Calu3 (cell line): ENCODE measurements around the gene LRRC73. TPM values are rescaled to one million over a fixed set of nuclear protein-coding genes. Genes with fewer than 3 reads are reported as not detected.
"Not testable (repeated sequence)": the region's sequence is repeated elsewhere in the genome, so short reads cannot be mapped to it uniquely, and the experiment has no call there.

Source experiments
- Bru-seq: library from RNA; stranded (reverse); fragments of 400-500 nt; gene quantifications from one replicate; lab custom pipeline; 2021; lab: Mats Ljungman, UMichigan
- BruChase-seq, 2 experiments: library from RNA; stranded (reverse); fragments of 400-500 nt; gene quantifications; one replicate each; lab custom pipeline; 2021; lab: Mats Ljungman, UMichigan
- BruUV-seq: library from RNA; stranded (reverse); fragments of 400-500 nt; replicated peaks from 2 replicates; lab custom pipeline; 2021; lab: Mats Ljungman, UMichigan
- CTCF ChIA-PET: fragments of 300-600 bp; sonication (Branson Sonifier 250); formaldehyde crosslinking; loops from one replicate; lab custom pipeline; 2022; ENCODE audit warnings: antibody characterized with exemption; lab: Charles Lee
- DNase-seq: peaks from one replicate; pipeline ENCODE4 v3.0.0; 2022
- H3K27ac Mint-ChIP-seq: one replicate; pipeline ENCODE4 v1.8.0; 2022; ENCODE audit warnings: mixed read lengths; ENCODE audit not compliant: unreplicated experiment
- H3K27me3 Mint-ChIP-seq: one replicate; pipeline ENCODE4 v1.8.0; 2022; ENCODE audit warnings: mixed read lengths; ENCODE audit not compliant: unreplicated experiment
- H3K36me3 Mint-ChIP-seq: one replicate; pipeline ENCODE4 v1.8.0; 2022; ENCODE audit warnings: mild to moderate bottlenecking, moderate library complexity, mixed read lengths; ENCODE audit not compliant: insufficient read depth, unreplicated experiment
- H3K4me1 Mint-ChIP-seq: one replicate; pipeline ENCODE4 v1.8.0; 2022; ENCODE audit warnings: mild to moderate bottlenecking, low read depth, mixed read lengths; ENCODE audit not compliant: unreplicated experiment
- H3K4me3 Mint-ChIP-seq: one replicate; pipeline ENCODE4 v1.8.0; 2022; ENCODE audit warnings: mild to moderate bottlenecking, low read depth, moderate library complexity, mixed read lengths; ENCODE audit not compliant: unreplicated experiment
- H3K9me3 Mint-ChIP-seq: one replicate; pipeline ENCODE4 v1.8.0; 2022; ENCODE audit warnings: low read depth, mixed read lengths; ENCODE audit not compliant: unreplicated experiment
- intact Hi-C: fragments of 100-400 bp; cut with micrococcal nuclease; formaldehyde crosslinking; loops from one replicate; pipeline ENCODE4 v1.10.0; 2022; ENCODE audit not compliant: unreplicated experiment
- long read RNA-seq: library from polyadenylated mRNA; stranded (forward); transcript quantifications from one replicate; pipeline ENCODE4 v2.0.0, GENCODE V29; 2022
- total RNA-seq: library from RNA; stranded (reverse); gene quantifications from 2 replicates; pipeline ENCODE4 v1.2.3, GENCODE V29; 2022
- TF ChIP-seq, protein P1 (sequence below): fragments of 200-600 bp; IDR thresholded peaks from one replicate; pipeline ENCODE4 v1.8.0; 2022; ENCODE audit warnings: antibody characterized with exemption; ENCODE audit not compliant: unreplicated experiment

LRRC73 gene
- total RNA-seq = 0.47 and 0.50 TPM in 2 replicates
- percentile 15 among the genes with signal in this experiment for Bru-seq, nascent RNA
- percentile 21 among the genes with signal in this experiment for BruChase-seq, experiment 1, labeled RNA remaining after a 6-hour chase
- BruChase-seq, experiment 2, labeled RNA remaining after a 2-hour chase = percentile 13 among the genes with signal in this experiment
- long read RNA-seq = 0 reads

GRCh38 chr6:43509984-43510826 is at the start of gene LRRC73:
TSS of gene LRRC73 (minus strand) at chr6:43510346. CDS start at chr6:43509785, 561 bp downstream.
- no TSS peak for BruUV-seq
- DNase-seq = peak; percentile 96
- Mint-ChIP-seq H3K9me3 (no peaks in the 10 kb centered on the region), H3K27me3 (peaks cover 27% of the 10 kb centered on the region), H3K27ac (peak within 1 kb of the TSS; percentile 86), H3K36me3 (peaks cover 64% of the 10 kb centered on the region), H3K4me3 (peak within 1 kb of the TSS; percentile 73), H3K4me1 (peaks cover 21% of the 10 kb centered on the region)
- TF ChIP-seq, protein P1, sequence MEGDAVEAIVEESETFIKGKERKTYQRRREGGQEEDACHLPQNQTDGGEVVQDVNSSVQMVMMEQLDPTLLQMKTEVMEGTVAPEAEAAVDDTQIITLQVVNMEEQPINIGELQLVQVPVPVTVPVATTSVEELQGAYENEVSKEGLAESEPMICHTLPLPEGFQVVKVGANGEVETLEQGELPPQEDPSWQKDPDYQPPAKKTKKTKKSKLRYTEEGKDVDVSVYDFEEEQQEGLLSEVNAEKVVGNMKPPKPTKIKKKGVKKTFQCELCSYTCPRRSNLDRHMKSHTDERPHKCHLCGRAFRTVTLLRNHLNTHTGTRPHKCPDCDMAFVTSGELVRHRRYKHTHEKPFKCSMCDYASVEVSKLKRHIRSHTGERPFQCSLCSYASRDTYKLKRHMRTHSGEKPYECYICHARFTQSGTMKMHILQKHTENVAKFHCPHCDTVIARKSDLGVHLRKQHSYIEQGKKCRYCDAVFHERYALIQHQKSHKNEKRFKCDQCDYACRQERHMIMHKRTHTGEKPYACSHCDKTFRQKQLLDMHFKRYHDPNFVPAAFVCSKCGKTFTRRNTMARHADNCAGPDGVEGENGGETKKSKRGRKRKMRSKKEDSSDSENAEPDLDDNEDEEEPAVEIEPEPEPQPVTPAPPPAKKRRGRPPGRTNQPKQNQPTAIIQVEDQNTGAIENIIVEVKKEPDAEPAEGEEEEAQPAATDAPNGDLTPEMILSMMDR = no peak
- intact Hi-C loops = no loop called here
- CTCF ChIA-PET = interaction anchor here (1.0 to 1.4 kb wide), 4 partner anchors 13 to 338 kb away, joined by 3 to 4 read pairs (median 3); partner anchors contain the start of gene ABCC10

DNA sequence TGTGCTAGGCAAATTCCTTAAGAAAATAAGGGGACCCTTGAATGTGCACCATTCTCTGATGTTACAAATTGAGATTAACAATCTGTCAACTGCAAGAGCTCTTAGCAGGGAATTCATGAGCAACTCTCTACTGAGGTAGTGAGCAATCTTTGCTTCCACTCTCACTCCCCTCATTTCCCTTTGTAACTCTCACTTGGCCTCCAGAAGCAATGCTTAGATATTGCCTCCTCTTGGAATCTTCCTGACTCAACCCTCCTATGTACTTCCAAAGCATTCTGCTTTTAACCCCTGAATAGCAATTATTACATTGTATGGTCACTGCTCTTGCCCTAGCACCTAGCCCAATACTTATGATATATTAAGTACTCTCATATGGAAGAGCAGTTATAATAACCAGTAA is 49.2 kb upstream of the LRRC73 start:
- CTCF ChIA-PET = no interaction called here
- H3K36me3 Mint-ChIP-seq = peaks cover 85% of the 10 kb centered on the region
- DNase-seq = no peak
- no peak overlapping the region for H3K27ac Mint-ChIP-seq
- BruUV-seq = no TSS peak
- H3K27me3 Mint-ChIP-seq = no peaks in the 10 kb centered on the region
- intact Hi-C loops = no loop called here
- H3K9me3 Mint-ChIP-seq = no peaks in the 10 kb centered on the region
- no peaks in the 10 kb centered on the region for H3K4me1 Mint-ChIP-seq
- TF ChIP-seq, protein P1 = no peak
- H3K4me3 Mint-ChIP-seq = no peak overlapping the region

DNA sequence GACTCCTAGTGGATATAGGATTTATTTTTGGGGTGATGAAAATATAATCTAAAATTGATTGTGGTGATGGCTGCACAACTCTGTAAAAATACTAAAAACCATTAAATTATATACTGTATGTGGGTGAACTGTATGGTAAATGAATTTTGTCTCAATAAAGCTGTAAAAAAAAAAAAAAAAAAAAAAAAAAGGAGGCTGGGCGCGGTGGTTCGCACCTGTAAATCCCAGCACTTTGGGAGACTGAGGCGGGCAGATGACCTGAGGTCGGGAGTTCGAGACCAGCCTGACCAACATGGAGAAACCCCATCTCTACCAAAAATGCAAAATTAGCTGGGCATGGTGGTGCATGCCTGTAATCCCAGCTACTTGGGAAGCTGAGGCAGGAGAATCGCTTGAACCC is 47.5 kb upstream of the LRRC73 start:
- H3K4me3 Mint-ChIP-seq, H3K27me3 Mint-ChIP-seq, intact Hi-C loops, DNase-seq, H3K4me1 Mint-ChIP-seq, H3K9me3 Mint-ChIP-seq, BruUV-seq, H3K27ac Mint-ChIP-seq: not testable (repeated sequence)
- peaks cover 87% of the 10 kb centered on the region for H3K36me3 Mint-ChIP-seq
- CTCF ChIA-PET = interaction anchor here (0.7 kb wide), 1 partner anchor 68 kb away, joined by 6 read pairs; no protein-coding TSS in a partner anchor

DNA sequence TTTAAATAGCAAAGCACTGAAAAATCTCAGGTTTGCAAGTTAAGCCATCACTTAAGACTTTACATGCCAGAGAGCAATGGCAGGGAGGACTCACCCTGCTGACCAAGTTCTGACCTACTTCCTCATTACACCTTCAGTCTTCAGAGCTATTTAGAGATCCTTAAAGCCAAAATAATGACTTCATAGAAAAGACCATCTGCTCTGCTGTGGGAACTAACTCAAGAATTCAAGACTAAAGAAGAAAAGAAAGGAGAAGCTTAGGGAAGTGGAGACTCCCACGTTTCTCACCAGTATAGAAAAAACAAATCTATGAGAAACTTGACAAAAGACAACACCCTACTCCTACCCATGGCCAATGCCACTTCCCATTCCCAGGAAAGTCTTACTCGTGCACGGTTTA is 37.1 kb upstream of the LRRC73 start:
- intact Hi-C loops = no loop called here
- H3K36me3 Mint-ChIP-seq = peaks cover 72% of the 10 kb centered on the region
- H3K4me3 Mint-ChIP-seq = no peak overlapping the region
- H3K27me3 Mint-ChIP-seq = no peaks in the 10 kb centered on the region
- no TSS peak for BruUV-seq
- no peaks in the 10 kb centered on the region for H3K4me1 Mint-ChIP-seq
- H3K9me3 Mint-ChIP-seq = no peaks in the 10 kb centered on the region
- DNase-seq = no peak
- CTCF ChIA-PET = no interaction called here
- TF ChIP-seq, protein P1 = no peak
- no peak overlapping the region for H3K27ac Mint-ChIP-seq
